ENCODE measurements around the gene WBP2NL. TPM values are rescaled to one million over a fixed set of nuclear protein-coding genes. Genes with fewer than 3 reads are reported as not detected.
A peak's percentile ranks its signal among the peaks of the same experiment; 100 is the strongest.

The WBP2NL gene
- polyA plus RNA-seq, 1 experiment: 0.22 TPM

DNA sequence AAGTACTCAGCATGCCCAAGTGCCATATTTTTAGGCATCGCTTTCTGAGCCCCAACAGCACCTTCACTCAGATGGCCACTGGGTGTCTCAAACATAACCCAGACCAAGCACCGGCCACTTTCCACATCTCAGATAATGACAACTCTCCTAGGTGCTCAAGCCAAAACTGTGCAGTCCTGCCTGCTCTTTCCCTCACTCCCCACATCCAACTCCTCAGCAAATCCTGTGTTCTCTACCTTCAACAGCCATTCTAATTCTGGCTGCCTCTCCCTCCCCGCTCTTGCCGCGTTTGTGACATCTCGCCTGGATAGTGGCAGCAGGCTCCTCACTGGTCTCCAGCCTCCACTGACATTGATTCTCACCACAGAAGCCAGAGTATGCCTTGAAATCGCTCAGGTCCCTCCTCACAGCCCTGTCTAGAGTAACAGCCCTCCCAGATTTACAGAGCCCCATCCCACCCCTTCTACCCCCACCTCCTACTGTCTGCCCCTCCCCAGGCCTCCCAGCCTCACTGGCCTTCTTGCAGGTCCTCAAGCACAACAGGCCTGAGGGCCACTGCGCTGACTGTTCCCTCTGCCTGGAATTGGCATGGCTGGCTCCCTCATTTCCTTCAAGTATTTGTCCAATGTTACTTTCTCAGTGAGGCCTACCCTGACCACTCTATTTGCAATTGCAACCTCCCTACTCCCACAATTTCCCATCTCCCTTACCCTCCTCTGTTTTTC lies 74.2 kb downstream of the WBP2NL start:
- Histone ChIP-seq H3K36me3 (ENCODE audit: control insufficient read depth, insufficient read depth, low read length) (peaks cover 9% of the 10 kb centered on the region), H3K4me3 (ENCODE audit: low read depth, low read length) (no peak overlapping the region), H3K27me3 (ENCODE audit: control insufficient read depth, insufficient read depth, low read length) (no peaks in the 10 kb centered on the region)
- ChIA-PET POLR2A (no interaction called here), CTCF (no interaction called here)
- TF ChIP-seq, protein P1, sequence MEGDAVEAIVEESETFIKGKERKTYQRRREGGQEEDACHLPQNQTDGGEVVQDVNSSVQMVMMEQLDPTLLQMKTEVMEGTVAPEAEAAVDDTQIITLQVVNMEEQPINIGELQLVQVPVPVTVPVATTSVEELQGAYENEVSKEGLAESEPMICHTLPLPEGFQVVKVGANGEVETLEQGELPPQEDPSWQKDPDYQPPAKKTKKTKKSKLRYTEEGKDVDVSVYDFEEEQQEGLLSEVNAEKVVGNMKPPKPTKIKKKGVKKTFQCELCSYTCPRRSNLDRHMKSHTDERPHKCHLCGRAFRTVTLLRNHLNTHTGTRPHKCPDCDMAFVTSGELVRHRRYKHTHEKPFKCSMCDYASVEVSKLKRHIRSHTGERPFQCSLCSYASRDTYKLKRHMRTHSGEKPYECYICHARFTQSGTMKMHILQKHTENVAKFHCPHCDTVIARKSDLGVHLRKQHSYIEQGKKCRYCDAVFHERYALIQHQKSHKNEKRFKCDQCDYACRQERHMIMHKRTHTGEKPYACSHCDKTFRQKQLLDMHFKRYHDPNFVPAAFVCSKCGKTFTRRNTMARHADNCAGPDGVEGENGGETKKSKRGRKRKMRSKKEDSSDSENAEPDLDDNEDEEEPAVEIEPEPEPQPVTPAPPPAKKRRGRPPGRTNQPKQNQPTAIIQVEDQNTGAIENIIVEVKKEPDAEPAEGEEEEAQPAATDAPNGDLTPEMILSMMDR (IDR thresholded peaks at IDR 0.05; ENCODE audit: insufficient read depth, low read depth, low read length): no peak
- no peak for DNase-seq (ENCODE audit: low read depth)

DNA sequence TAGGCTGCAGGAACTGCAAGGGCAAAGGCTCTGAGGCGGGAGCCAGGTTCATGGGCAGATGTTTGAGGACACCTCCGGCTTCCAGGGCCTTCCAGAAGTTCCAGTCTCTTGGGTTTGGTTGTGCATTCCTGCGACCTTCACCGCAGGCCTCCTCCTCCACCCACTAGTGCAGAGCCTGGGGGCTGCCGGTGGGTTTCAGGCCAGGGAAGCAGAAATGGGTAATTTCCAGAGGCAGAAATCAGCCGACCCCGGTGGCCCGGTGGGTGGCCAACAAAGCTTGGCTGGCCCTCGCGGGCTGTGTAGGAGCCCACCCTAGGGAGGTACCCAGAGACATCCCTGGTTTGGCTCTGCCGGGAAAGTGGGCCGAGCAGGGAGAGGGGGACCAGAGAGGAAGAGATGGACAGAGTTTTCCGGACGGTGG lies 75.0 kb downstream of the WBP2NL start:
- Histone ChIP-seq H3K27me3 (ENCODE audit: control insufficient read depth, insufficient read depth, low read length) (no peaks in the 10 kb centered on the region), H3K4me3 (ENCODE audit: low read depth, low read length) (peak overlapping the region; percentile 82), H3K36me3 (ENCODE audit: control insufficient read depth, insufficient read depth, low read length) (peaks cover 12% of the 10 kb centered on the region)
- TF ChIP-seq, protein P1 (IDR thresholded peaks at IDR 0.05; ENCODE audit: insufficient read depth, low read depth, low read length): no peak
- ChIA-PET CTCF (interaction anchor here (0.6 to 1.7 kb wide), 2 partner anchors 12 to 242 kb away, joined by 3 to 4 read pairs; no protein-coding TSS in a partner anchor), POLR2A (no interaction called here)
- no peak for DNase-seq (ENCODE audit: low read depth)

- CTCF ChIA-PET: interaction anchor here (0.6 to 1.8 kb wide), 3 partner anchors 13 to 243 kb away, joined by 3 to 4 read pairs (median 4); no protein-coding TSS in a partner anchor
- Histone ChIP-seq H3K4me3 (ENCODE audit: low read depth, low read length) (peak within 1 kb of the TSS; percentile 82), H3K27me3 (ENCODE audit: control insufficient read depth, insufficient read depth, low read length) (no peaks in the 10 kb centered on the region), H3K36me3 (ENCODE audit: control insufficient read depth, insufficient read depth, low read length) (peaks cover 12% of the 10 kb centered on the region)
- no peak for DNase-seq (ENCODE audit: low read depth)
- TF ChIP-seq, protein P1 (IDR thresholded peaks at IDR 0.05; ENCODE audit: insufficient read depth, low read depth, low read length): peak; percentile 62
- POLR2A ChIA-PET: no interaction called here
Observed at GRCh38 chr22:42074132-42074811, 75.7 kb downstream of the WBP2NL start, which contains the start of gene PHETA2. Gene PHETA2, plus strand, starts transcription at chr22:42074248. Its CDS starts 3,046 bp downstream, at chr22:42077294.

- ChIA-PET POLR2A (interaction anchor here (0.5 to 0.6 kb wide), 2 partner anchors 274 to 618 kb away, joined by 8 to 19 read pairs; no protein-coding TSS in a partner anchor), CTCF (interaction anchor here (0.7 to 2.6 kb wide), 6 partner anchors 14 to 400 kb away, joined by 3 to 18 read pairs (median 4); partner anchors contain the start of gene NDUFA6)
- H3K36me3 ChIP-seq (ENCODE audit: control insufficient read depth, insufficient read depth, low read length): peaks cover 12% of the 10 kb centered on the region
- no peak for DNase-seq (ENCODE audit: low read depth)
- TF ChIP-seq, protein P1 (IDR thresholded peaks at IDR 0.05; ENCODE audit: insufficient read depth, low read depth, low read length): no peak
- H3K27me3 ChIP-seq (ENCODE audit: control insufficient read depth, insufficient read depth, low read length): no peaks in the 10 kb centered on the region
- peak overlapping the region; percentile 82 for H3K4me3 ChIP-seq (ENCODE audit: low read depth, low read length)
Observed at GRCh38 chr22:42074846-42075676, 76.5 kb downstream of the WBP2NL start.

All from BJ (cell line).